Testis (tissue), 2 donors: Measurements from ENCODE around the gene CYS1.

Experiments used
- POLR2A ChIP-seq: fragments of 450-650 bp; IDR thresholded peaks from one replicate; pipeline ENCODE4 v1.6.1; 2017; ENCODE audit warnings: antibody characterized with exemption, mild to moderate bottlenecking, moderate library complexity
- TF ChIP-seq, protein P1 (sequence below), 3 experiments: fragments of 450-650 bp in 2 of 3; fragments of 200-600 bp in 1 of 3; sonication (generic) in 1 of 3; IDR thresholded peaks; one replicate each; pipeline ENCODE4 v1.5.1; 2016 to 2019; ENCODE audit warnings: antibody characterized with exemption in 3 of 3, mild to moderate bottlenecking in 2 of 3, moderate library complexity in 1 of 3

DNA sequence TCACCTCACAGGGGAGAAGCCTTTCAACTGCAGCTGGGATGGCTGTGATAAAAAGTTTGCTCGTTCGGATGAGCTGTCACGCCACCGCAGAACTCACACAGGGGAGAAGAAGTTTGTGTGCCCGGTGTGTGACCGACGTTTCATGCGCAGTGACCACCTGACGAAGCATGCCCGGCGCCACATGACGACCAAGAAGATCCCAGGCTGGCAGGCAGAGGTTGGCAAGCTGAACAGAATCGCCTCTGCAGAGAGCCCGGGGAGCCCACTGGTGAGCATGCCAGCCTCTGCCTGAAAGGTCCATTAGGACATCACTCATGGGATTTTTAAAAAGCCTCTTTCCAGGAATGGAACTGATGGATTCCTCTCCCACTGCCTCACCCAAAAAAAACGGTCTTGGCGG lies 28.0 kb downstream of the CYS1 start:
- TF ChIP-seq POLR2A, result no peak
- TF ChIP-seq, protein P1, sequence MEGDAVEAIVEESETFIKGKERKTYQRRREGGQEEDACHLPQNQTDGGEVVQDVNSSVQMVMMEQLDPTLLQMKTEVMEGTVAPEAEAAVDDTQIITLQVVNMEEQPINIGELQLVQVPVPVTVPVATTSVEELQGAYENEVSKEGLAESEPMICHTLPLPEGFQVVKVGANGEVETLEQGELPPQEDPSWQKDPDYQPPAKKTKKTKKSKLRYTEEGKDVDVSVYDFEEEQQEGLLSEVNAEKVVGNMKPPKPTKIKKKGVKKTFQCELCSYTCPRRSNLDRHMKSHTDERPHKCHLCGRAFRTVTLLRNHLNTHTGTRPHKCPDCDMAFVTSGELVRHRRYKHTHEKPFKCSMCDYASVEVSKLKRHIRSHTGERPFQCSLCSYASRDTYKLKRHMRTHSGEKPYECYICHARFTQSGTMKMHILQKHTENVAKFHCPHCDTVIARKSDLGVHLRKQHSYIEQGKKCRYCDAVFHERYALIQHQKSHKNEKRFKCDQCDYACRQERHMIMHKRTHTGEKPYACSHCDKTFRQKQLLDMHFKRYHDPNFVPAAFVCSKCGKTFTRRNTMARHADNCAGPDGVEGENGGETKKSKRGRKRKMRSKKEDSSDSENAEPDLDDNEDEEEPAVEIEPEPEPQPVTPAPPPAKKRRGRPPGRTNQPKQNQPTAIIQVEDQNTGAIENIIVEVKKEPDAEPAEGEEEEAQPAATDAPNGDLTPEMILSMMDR (IDR thresholded peaks at IDR 0.05), result no peak
